MCF 10A (cell line): Measurements from ENCODE around the gene ADM5. TPM values are rescaled to one million over a fixed set of nuclear protein-coding genes. Genes with fewer than 3 reads are reported as not detected.

Experiments
- BruUV-seq: library from RNA; stranded (reverse); fragments of 400-500 nt; replicated peaks from 2 replicates; lab custom pipeline; 2021; lab: Mats Ljungman, UMichigan
- CTCF ChIA-PET: fragments of 300-600 bp; sonication (Branson Sonifier 250); formaldehyde crosslinking; extraction: SDS; loops from one replicate; lab custom pipeline; 2021; ENCODE audit warnings: antibody characterized with exemption, inconsistent platforms; lab: Yijun Ruan, JAX
- POLR2A ChIA-PET: fragments of 300-600, 350-650 bp; sonication (Branson Sonifier 250); formaldehyde crosslinking; extraction: SDS; loops from one replicate; lab custom pipeline; 2020; ENCODE audit warnings: antibody characterized with exemption, inconsistent platforms; lab: Yijun Ruan, JAX
- DNase-seq: peaks from one replicate; pipeline ENCODE4 v3.0.0-alpha.2; 2018; ENCODE audit not compliant: unreplicated experiment
- H3K27ac Mint-ChIP-seq: one replicate; pipeline ENCODE4 v1.8.0; 2022; ENCODE audit warnings: mild to moderate bottlenecking, low read depth, mixed read lengths; ENCODE audit not compliant: unreplicated experiment
- H3K27me3 Mint-ChIP-seq: one replicate; pipeline ENCODE4 v1.8.0; 2022; ENCODE audit warnings: mixed read lengths; ENCODE audit not compliant: insufficient read depth, unreplicated experiment
- H3K36me3 Mint-ChIP-seq: one replicate; pipeline ENCODE4 v1.8.0; 2022; ENCODE audit warnings: mild to moderate bottlenecking, moderate library complexity, mixed read lengths; ENCODE audit not compliant: insufficient read depth, unreplicated experiment
- H3K4me1 Mint-ChIP-seq: one replicate; pipeline ENCODE4 v1.8.0; 2022; ENCODE audit warnings: mixed read lengths; ENCODE audit not compliant: insufficient read depth, unreplicated experiment
- H3K4me3 Mint-ChIP-seq: one replicate; pipeline ENCODE4 v1.8.0; 2022; ENCODE audit warnings: mild to moderate bottlenecking, moderate library complexity, mixed read lengths; ENCODE audit not compliant: unreplicated experiment
- H3K9me3 Mint-ChIP-seq: one replicate; pipeline ENCODE4 v1.8.0; 2022; ENCODE audit warnings: mixed read lengths; ENCODE audit not compliant: unreplicated experiment
- intact Hi-C: fragments of 100-400 bp; cut with micrococcal nuclease; formaldehyde crosslinking; loops from 2 replicates; pipeline ENCODE4 v1.14.1; 2022
- total RNA-seq: library from RNA; stranded (reverse); gene quantifications from 2 replicates; pipeline ENCODE4 v1.2.3, GENCODE V29; 2022
- TF ChIP-seq, protein P1 (sequence below): fragments of 200-600 bp; IDR thresholded peaks from one replicate; pipeline ENCODE4 v1.8.0; 2022; ENCODE audit warnings: antibody characterized with exemption, mild to moderate bottlenecking; ENCODE audit not compliant: unreplicated experiment

ADM5 gene
- total RNA-seq, 1 experiment from 2014 or later, result 1.8 TPM

DNA sequence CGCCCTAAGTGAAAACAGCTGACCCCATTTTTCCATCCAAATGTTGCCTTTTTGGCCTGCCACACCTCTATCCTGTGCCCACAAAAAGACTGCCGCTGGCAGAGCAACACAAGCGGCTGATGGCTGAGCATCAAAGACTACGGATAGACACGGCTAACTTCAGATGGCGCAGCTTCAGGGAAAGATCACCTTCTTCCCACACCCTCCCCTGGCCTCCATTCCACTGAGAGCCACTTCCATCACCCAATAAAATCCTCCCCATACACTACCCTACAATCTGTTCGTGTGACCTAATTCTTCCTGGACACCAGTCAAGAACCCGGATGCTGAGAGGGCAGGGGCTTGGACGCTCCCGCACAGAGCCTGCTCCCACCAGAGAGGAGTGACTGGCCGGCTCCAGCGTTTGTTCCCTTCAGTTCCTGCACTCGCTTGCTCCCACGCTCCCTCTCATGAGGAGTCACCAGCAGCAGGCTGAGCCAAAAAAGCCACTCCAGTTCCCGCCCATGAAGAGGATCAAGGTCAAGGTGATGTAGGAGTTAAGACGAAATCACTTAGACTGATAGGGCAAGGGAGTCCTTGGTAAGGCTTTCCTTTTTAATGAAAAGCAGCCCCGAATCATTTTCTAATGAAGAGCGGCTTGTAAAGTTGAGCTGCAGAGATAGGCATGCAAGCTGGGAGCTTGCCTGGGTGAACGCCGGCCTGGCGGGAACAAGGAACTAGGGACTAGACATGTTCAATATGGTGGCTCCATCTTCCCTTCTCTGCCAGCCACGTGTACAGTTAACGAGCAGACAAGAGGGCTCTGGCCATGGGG, 38.0 kb downstream of the ADM5 start:
- POLR2A ChIA-PET, result no interaction called here
- no TSS peak for BruUV-seq
- CTCF ChIA-PET, result no interaction called here
- H3K9me3 Mint-ChIP-seq, result no peaks in the 10 kb centered on the region
- TF ChIP-seq, protein P1, sequence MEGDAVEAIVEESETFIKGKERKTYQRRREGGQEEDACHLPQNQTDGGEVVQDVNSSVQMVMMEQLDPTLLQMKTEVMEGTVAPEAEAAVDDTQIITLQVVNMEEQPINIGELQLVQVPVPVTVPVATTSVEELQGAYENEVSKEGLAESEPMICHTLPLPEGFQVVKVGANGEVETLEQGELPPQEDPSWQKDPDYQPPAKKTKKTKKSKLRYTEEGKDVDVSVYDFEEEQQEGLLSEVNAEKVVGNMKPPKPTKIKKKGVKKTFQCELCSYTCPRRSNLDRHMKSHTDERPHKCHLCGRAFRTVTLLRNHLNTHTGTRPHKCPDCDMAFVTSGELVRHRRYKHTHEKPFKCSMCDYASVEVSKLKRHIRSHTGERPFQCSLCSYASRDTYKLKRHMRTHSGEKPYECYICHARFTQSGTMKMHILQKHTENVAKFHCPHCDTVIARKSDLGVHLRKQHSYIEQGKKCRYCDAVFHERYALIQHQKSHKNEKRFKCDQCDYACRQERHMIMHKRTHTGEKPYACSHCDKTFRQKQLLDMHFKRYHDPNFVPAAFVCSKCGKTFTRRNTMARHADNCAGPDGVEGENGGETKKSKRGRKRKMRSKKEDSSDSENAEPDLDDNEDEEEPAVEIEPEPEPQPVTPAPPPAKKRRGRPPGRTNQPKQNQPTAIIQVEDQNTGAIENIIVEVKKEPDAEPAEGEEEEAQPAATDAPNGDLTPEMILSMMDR, result no peak
- H3K27ac Mint-ChIP-seq, result no peak overlapping the region
- no peak for DNase-seq
- no peaks in the 10 kb centered on the region for H3K27me3 Mint-ChIP-seq
- no peak overlapping the region for H3K4me3 Mint-ChIP-seq
- H3K4me1 Mint-ChIP-seq, result no peaks in the 10 kb centered on the region
- intact Hi-C loops, result no loop called here
- no peaks in the 10 kb centered on the region for H3K36me3 Mint-ChIP-seq

- Mint-ChIP-seq H3K36me3 (no peaks in the 10 kb centered on the region), H3K27me3 (no peaks in the 10 kb centered on the region), H3K4me1 (no peaks in the 10 kb centered on the region), H3K9me3 (no peaks in the 10 kb centered on the region), H3K4me3 (no peak overlapping the region), H3K27ac (no peak overlapping the region)
- TF ChIP-seq, protein P1, result no peak
- no TSS peak for BruUV-seq
- no peak for DNase-seq
- CTCF ChIA-PET, result interaction anchor here (0.8 kb wide), 1 partner anchor 10 kb away, joined by 4 read pairs; no protein-coding TSS in a partner anchor
- intact Hi-C loops, result no loop called here
- POLR2A ChIA-PET, result no interaction called here
Observed at GRCh38 chr19:49730166-49730565, 40.8 kb downstream of the ADM5 start.

DNA sequence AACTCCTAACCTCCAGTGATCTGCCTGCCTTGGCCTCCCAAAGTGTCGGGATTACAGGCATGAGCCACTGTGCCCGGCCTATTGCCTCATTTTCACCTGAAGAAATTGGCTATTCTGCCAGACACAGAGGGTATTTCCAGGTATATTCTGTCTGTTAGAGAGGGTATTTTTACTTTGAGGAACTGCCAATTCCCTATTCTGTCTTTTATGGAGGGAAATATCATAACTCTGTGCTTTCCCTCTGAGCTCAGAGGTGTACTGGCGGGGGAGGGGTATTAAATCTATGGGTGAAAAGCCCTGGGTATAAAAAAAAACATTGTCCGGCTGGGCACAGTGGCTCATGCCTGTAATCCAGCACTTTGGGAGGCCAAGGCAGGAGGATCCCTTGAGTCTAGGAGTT, 48.9 kb downstream of the ADM5 start:
- no peaks in the 10 kb centered on the region for H3K9me3 Mint-ChIP-seq
- no TSS peak for BruUV-seq
- H3K27ac Mint-ChIP-seq, result no peak overlapping the region

DNA sequence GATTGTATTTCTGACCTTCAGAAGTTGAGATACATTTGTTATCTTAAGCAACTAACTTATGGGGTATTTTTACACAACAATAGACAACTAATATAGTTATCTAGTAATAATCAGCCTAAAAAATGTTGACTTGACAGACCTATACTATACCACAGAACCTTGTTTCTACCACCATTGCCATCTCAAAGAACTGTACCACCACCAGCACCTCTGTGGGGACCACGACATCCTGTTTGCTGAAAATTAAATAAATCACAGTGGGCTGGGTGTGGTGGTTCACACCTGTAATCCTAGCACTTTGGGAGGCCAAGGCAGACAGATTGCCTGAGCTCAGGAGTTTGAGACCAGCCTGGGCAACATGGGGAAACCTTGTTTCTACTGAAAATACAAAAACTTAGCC, 49.7 kb downstream of the ADM5 start:
- TF ChIP-seq, protein P1, result no peak
- no peak overlapping the region for H3K4me3 Mint-ChIP-seq
- DNase-seq, result no peak
- H3K27ac Mint-ChIP-seq, result no peak overlapping the region
- no peaks in the 10 kb centered on the region for H3K27me3 Mint-ChIP-seq
- intact Hi-C loops, result no loop called here
- no peaks in the 10 kb centered on the region for H3K9me3 Mint-ChIP-seq
- POLR2A ChIA-PET, result no interaction called here
- H3K36me3 Mint-ChIP-seq, result no peaks in the 10 kb centered on the region
- H3K4me1 Mint-ChIP-seq, result no peaks in the 10 kb centered on the region
- CTCF ChIA-PET, result no interaction called here
- no TSS peak for BruUV-seq

More for the DNA sequence above, 48.9 kb downstream of the ADM5 start:
- intact Hi-C loops, result no loop called here
- POLR2A ChIA-PET, result interaction anchor here (0.6 kb wide), 1 partner anchor 158 kb away, joined by 3 read pairs; the partner anchor contains the start of gene NOSIP
- H3K27me3 Mint-ChIP-seq, result no peaks in the 10 kb centered on the region
- no peak for DNase-seq
- no peak overlapping the region for H3K4me3 Mint-ChIP-seq
- CTCF ChIA-PET, result no interaction called here
- no peaks in the 10 kb centered on the region for H3K4me1 Mint-ChIP-seq
- no peaks in the 10 kb centered on the region for H3K36me3 Mint-ChIP-seq
- TF ChIP-seq, protein P1, result no peak
